HL-60 (cell line): Measurements from ENCODE around the gene MOB1B.

ENCODE experiments used
- DNase-seq, 2 experiments: peaks; one replicate each; pipeline ENCODE4 v3.0.0-alpha.2; 2010 to 2020; ENCODE audit warnings: low read depth in 1 of 2, low spot score in 1 of 2
- H3K27ac ChIP-seq: fragments of 250-450 bp; sonication (Bioruptor Pico); replicated peaks from 2 replicates; pipeline ENCODE4 v1.5.1; 2020; ENCODE audit warnings: mild to moderate bottlenecking, moderate library complexity
- H3K27me3 ChIP-seq: fragments of 250-450 bp; sonication (Bioruptor Pico); 2 replicates; pipeline ENCODE4 v1.5.1; 2021; ENCODE audit warnings: mild to moderate bottlenecking, moderate library complexity; ENCODE audit not compliant: insufficient read depth, poor library complexity, severe bottlenecking
- H3K4me3 ChIP-seq: replicated peaks from 2 replicates; pipeline ENCODE4 v1.5.1; 2011; ENCODE audit warnings: mild to moderate bottlenecking, control low read depth, low read length; ENCODE audit not compliant: insufficient read depth
- GABPA ChIP-seq: IDR thresholded peaks from 2 replicates; pipeline ENCODE4 v1.6.1; 2012; ENCODE audit warnings: low read depth
- POLR2AphosphoS5 ChIP-seq: IDR thresholded peaks from 2 replicates; pipeline ENCODE4 v1.6.1; 2012; ENCODE audit warnings: low read depth
- SPI1 ChIP-seq: IDR thresholded peaks from 2 replicates; pipeline ENCODE4 v1.6.1; 2012; ENCODE audit warnings: low read depth, mild to moderate bottlenecking, borderline replicate concordance
- TF ChIP-seq, protein P1 (sequence below): IDR thresholded peaks from 2 replicates; pipeline ENCODE4 v1.6.1; 2012; ENCODE audit warnings: low read depth; ENCODE audit not compliant: insufficient replicate concordance
- TF ChIP-seq, protein P2 (sequence below): IDR thresholded peaks from one replicate; pipeline ENCODE4 v1.5.1; 2011; ENCODE audit warnings: low read length, control low read depth, inconsistent platforms; ENCODE audit not compliant: insufficient read depth

The MOB1B gene

DNA sequence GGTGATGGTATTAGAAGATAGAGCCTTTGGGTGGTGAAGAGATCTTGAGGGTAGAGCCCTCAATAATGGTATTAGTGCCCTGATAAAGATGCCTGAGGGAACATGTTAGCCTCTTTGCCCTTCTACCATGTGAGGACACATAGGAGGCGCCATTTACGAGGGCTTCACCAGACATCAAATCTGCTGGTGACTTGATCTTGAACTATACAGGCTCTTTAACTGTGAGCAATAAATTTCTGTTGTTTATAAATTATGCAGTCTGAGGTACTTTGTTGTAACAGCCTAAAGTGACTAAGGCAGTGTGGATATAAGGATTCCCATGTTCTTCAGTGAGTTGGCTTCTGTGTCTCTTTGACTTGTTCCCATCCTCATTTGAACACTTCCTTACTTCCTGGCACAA, 11.8 kb downstream of the MOB1B start:
- TF ChIP-seq POLR2AphosphoS5 (no peak), GABPA (no peak), SPI1 (no peak)
- TF ChIP-seq, protein P1, sequence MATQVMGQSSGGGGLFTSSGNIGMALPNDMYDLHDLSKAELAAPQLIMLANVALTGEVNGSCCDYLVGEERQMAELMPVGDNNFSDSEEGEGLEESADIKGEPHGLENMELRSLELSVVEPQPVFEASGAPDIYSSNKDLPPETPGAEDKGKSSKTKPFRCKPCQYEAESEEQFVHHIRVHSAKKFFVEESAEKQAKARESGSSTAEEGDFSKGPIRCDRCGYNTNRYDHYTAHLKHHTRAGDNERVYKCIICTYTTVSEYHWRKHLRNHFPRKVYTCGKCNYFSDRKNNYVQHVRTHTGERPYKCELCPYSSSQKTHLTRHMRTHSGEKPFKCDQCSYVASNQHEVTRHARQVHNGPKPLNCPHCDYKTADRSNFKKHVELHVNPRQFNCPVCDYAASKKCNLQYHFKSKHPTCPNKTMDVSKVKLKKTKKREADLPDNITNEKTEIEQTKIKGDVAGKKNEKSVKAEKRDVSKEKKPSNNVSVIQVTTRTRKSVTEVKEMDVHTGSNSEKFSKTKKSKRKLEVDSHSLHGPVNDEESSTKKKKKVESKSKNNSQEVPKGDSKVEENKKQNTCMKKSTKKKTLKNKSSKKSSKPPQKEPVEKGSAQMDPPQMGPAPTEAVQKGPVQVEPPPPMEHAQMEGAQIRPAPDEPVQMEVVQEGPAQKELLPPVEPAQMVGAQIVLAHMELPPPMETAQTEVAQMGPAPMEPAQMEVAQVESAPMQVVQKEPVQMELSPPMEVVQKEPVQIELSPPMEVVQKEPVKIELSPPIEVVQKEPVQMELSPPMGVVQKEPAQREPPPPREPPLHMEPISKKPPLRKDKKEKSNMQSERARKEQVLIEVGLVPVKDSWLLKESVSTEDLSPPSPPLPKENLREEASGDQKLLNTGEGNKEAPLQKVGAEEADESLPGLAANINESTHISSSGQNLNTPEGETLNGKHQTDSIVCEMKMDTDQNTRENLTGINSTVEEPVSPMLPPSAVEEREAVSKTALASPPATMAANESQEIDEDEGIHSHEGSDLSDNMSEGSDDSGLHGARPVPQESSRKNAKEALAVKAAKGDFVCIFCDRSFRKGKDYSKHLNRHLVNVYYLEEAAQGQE = no peak
- TF ChIP-seq, protein P2, sequence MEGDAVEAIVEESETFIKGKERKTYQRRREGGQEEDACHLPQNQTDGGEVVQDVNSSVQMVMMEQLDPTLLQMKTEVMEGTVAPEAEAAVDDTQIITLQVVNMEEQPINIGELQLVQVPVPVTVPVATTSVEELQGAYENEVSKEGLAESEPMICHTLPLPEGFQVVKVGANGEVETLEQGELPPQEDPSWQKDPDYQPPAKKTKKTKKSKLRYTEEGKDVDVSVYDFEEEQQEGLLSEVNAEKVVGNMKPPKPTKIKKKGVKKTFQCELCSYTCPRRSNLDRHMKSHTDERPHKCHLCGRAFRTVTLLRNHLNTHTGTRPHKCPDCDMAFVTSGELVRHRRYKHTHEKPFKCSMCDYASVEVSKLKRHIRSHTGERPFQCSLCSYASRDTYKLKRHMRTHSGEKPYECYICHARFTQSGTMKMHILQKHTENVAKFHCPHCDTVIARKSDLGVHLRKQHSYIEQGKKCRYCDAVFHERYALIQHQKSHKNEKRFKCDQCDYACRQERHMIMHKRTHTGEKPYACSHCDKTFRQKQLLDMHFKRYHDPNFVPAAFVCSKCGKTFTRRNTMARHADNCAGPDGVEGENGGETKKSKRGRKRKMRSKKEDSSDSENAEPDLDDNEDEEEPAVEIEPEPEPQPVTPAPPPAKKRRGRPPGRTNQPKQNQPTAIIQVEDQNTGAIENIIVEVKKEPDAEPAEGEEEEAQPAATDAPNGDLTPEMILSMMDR = no peak
- DNase-seq = no peak

DNA sequence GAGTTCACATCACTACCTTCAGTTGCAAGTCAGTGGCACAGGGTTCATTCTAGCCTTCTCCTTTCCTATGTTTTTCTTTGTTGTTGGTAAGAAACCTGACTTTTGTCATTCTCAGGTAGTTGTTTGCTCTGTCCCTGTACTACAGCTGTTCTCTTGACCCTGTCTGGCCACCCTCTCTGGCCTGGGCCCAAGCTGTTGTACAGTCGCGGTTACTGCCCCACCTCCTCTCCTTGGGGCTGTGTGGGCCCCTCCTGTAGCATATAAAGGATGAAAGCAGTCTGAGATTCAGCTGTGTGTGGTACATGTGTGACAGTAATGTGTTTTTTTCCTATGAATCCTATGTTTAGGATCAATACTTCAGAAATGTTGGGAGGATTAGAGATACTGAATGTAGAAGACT, 12.5 kb downstream of the MOB1B start:
- DNase-seq = no peak
- Histone ChIP-seq H3K27ac (no peak overlapping the region), H3K4me3 (no peak overlapping the region), H3K27me3 (no peaks in the 10 kb centered on the region)
- no peak for TF ChIP-seq GABPA
- no peak for TF ChIP-seq SPI1
- TF ChIP-seq, protein P1 = no peak
- TF ChIP-seq POLR2AphosphoS5 = no peak

More for the DNA sequence above, 11.8 kb downstream of the MOB1B start:
- H3K27ac ChIP-seq = no peak overlapping the region
- no peaks in the 10 kb centered on the region for H3K27me3 ChIP-seq
- H3K4me3 ChIP-seq = no peak overlapping the region

DNA sequence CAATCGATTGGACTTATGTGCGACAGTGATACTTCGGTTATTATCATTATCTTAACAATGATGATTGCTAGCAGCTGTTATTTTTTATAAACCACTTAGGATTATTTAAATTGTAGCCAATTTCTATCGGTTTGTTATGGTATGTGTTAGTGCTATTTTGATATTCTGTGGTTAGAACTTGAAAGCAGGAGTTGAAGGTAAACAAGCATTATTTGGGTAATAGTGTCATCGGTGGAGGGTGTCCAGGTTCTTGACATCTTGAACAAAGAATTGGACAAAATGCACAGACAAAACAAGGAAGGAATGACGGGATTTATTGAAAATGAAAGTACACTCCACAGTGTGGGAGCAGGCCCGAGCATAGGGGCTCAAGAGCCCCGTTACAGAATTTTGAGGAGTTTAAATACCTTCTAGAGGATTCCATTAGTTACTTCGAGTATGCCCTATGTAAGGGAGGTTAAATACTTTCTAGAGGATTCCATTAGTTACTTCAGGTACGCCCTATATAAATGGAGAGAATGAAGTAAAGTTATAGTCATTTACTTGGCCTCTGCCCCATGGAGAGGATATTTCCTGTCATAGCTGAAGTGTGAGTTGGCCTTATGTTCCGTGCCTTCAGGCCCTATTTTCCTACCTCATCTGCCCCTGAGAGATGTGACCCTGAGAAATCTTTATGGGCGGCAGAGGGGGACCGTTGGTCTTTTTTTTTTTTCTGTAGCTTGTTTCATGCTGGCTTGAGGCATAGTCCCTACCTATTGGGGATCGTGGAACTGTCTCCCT, 13.1 kb downstream of the MOB1B start:
- Histone ChIP-seq H3K27me3 (no peaks in the 10 kb centered on the region), H3K27ac (no peak overlapping the region), H3K4me3 (no peak overlapping the region)
- no peak for DNase-seq
- TF ChIP-seq GABPA (no peak), POLR2AphosphoS5 (no peak), SPI1 (no peak)
- TF ChIP-seq, protein P2 = no peak
- TF ChIP-seq, protein P1 = no peak
